ENCODE results near the gene SRD5A3. TPM values are rescaled to one million over a fixed set of nuclear protein-coding genes. Genes with fewer than 3 reads are reported as not detected.

SRD5A3 gene
- total RNA-seq, 1 donor from 2014 or later: 5.5 TPM

- FAIRE-seq (no peak), DNase-seq (ENCODE audit: low read depth) (no peak)
- TF ChIP-seq CTCF (IDR thresholded peaks at IDR 0.05; ENCODE audit: insufficient read depth, low read length, severe bottlenecking): no peak
- H3K4me3 ChIP-seq (ENCODE audit: low read depth, low read length): no peak overlapping the region
- no peaks in the 10 kb centered on the region for H3K36me3 ChIP-seq (ENCODE audit: control insufficient read depth, insufficient read depth, low read length)
- H3K27me3 ChIP-seq (ENCODE audit: control insufficient read depth, insufficient read depth, low read length): no peaks in the 10 kb centered on the region
These were observed 8.1 kb upstream of the SRD5A3 start for GRCh38 chr4:55337944-55338343.

DNA sequence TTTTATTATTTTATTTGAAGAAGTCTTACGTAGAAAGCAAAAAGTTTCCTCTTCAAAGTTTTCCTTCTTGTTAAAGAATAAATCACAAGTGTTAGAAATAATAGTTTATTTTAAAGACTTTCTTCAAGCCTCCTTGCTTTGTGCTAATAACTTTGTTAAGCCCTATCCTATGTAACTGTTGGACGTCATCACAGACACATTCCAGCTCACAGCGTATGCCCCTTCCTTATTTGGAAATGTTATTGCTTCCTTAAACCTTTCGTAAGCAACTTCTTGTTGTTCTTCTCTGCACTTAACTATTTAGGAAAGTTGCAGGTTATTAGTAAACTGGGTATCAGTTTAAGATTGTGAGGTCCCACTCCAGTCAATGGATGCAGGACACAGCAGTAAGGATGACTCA, 7.6 kb upstream of the SRD5A3 start:
- Histone ChIP-seq H3K4me3 (ENCODE audit: low read depth, low read length) (no peak overlapping the region), H3K27me3 (ENCODE audit: control insufficient read depth, insufficient read depth, low read length) (no peaks in the 10 kb centered on the region), H3K36me3 (ENCODE audit: control insufficient read depth, insufficient read depth, low read length) (no peaks in the 10 kb centered on the region)
- FAIRE-seq: no peak
- no peak for TF ChIP-seq CTCF (IDR thresholded peaks at IDR 0.05; ENCODE audit: insufficient read depth, low read length, severe bottlenecking)
- no peak for DNase-seq (ENCODE audit: low read depth)

GRCh38 chr4:55340266-55340665, 5.8 kb upstream of the SRD5A3 start:
- H3K27me3 ChIP-seq (ENCODE audit: control insufficient read depth, insufficient read depth, low read length): no peaks in the 10 kb centered on the region
- DNase-seq (ENCODE audit: low read depth) (no peak), FAIRE-seq (no peak)
- H3K4me3 ChIP-seq (ENCODE audit: low read depth, low read length): no peak overlapping the region
- H3K36me3 ChIP-seq (ENCODE audit: control insufficient read depth, insufficient read depth, low read length): no peaks in the 10 kb centered on the region
- no peak for TF ChIP-seq CTCF (IDR thresholded peaks at IDR 0.05; ENCODE audit: insufficient read depth, low read length, severe bottlenecking)

DNA sequence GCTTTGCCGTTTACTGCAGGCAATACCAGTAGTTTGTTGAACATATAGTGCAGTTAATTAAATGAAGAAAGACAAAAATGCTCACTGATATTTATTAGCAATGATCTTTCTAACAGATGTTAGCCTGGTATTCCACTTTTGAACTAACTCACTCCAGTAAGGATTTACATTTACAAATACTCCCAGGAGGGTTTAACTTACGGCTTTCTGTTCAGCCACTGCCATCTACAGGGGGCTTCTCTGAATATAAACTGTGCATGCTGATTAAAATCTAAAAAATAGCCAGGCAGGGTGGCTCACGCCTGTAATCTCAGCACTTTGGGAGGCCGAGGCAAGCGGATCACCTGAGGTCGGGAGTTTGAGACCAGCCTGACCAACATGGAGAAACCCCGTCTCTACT, 2.2 kb upstream of the SRD5A3 start:
- H3K27me3 ChIP-seq (ENCODE audit: control insufficient read depth, insufficient read depth, low read length): no peaks in the 10 kb centered on the region
- no peak for DNase-seq (ENCODE audit: low read depth)
- H3K36me3 ChIP-seq (ENCODE audit: control insufficient read depth, insufficient read depth, low read length): no peaks in the 10 kb centered on the region
- FAIRE-seq: no peak
- H3K4me3 ChIP-seq (ENCODE audit: low read depth, low read length): no peak overlapping the region
- TF ChIP-seq CTCF (IDR thresholded peaks at IDR 0.05; ENCODE audit: insufficient read depth, low read length, severe bottlenecking): no peak

DNA sequence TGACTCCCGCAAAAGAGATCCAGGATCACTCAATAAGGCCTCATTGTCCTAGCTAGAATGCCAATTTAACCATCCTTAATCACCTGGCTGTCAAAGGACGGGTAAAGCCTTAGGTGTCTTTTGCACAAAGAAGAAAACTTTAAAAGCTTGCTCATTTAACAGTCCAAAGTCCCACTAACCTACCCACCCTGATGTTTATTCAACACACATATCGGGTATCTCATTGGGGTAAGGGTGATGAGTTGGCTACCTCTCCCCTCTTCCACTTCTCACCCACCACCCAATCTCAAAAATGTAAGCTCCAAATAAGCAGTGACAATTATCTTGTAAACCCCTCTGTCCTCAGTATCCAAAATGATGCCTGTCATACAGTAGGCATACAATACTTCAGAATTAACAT, 988 bp upstream of the SRD5A3 start:
- no peak for FAIRE-seq

More for the DNA sequence above, 988 bp upstream of the SRD5A3 start:
- Histone ChIP-seq H3K27me3 (ENCODE audit: control insufficient read depth, insufficient read depth, low read length) (no peaks in the 10 kb centered on the region), H3K4me3 (ENCODE audit: low read depth, low read length) (no peak overlapping the region), H3K36me3 (ENCODE audit: control insufficient read depth, insufficient read depth, low read length) (no peaks in the 10 kb centered on the region)
- no peak for DNase-seq (ENCODE audit: low read depth)
- TF ChIP-seq CTCF (IDR thresholded peaks at IDR 0.05; ENCODE audit: insufficient read depth, low read length, severe bottlenecking): no peak
